H9 (cell line): ENCODE measurements around the gene POMGNT1. TPM values are rescaled to one million over a fixed set of nuclear protein-coding genes. Genes with fewer than 3 reads are reported as not detected.

Source experiments
- DNase-seq: peaks from one replicate; pipeline ENCODE4 v3.0.0-alpha.2; 2017
- H2AFZ ChIP-seq: one replicate; pipeline ENCODE4 v1.6.1; 2013; ENCODE audit warnings: mild to moderate bottlenecking, low read length, control low read depth, moderate library complexity
- H2AK5ac ChIP-seq: 2 replicates; pipeline ENCODE4 v1.6.1; 2013; ENCODE audit warnings: low read length, control low read depth, mixed read lengths; ENCODE audit not compliant: insufficient read length
- H2BK120ac ChIP-seq: one replicate; pipeline ENCODE4 v1.6.1; 2013; ENCODE audit warnings: low read depth, mild to moderate bottlenecking, low read length, control low read depth, inconsistent platforms; ENCODE audit not compliant: poor library complexity, severe bottlenecking
- H2BK12ac ChIP-seq: 2 replicates; pipeline ENCODE4 v1.6.1; 2013; ENCODE audit warnings: low read length, control low read depth, mixed read lengths, low read depth; ENCODE audit not compliant: insufficient read length
- H2BK15ac ChIP-seq: 2 replicates; pipeline ENCODE4 v1.6.1; 2013; ENCODE audit warnings: low read depth, low read length, control low read depth
- H2BK20ac ChIP-seq: one replicate; pipeline ENCODE4 v1.6.1; 2013; ENCODE audit warnings: low read depth, mild to moderate bottlenecking, low read length, control low read depth, inconsistent platforms; ENCODE audit not compliant: poor library complexity, severe bottlenecking
- H2BK5ac ChIP-seq: 2 replicates; pipeline ENCODE4 v1.6.1; 2013; ENCODE audit warnings: low read length, control low read depth, mixed read lengths; ENCODE audit not compliant: insufficient read length
- H3K14ac ChIP-seq: 2 replicates; pipeline ENCODE4 v1.6.1; 2013; ENCODE audit warnings: low read length, control low read depth; ENCODE audit not compliant: insufficient read depth
- H3K18ac ChIP-seq: 2 replicates; pipeline ENCODE4 v1.6.1; 2013; ENCODE audit warnings: low read depth, mild to moderate bottlenecking, mixed read lengths, low read length, control low read depth; ENCODE audit not compliant: insufficient read length
- H3K23ac ChIP-seq: 2 replicates; pipeline ENCODE4 v1.6.1; 2013; ENCODE audit warnings: low read length, control low read depth, mixed read lengths, low read depth; ENCODE audit not compliant: insufficient read length
- H3K23me2 ChIP-seq: 2 replicates; pipeline ENCODE4 v1.6.1; 2013; ENCODE audit warnings: low read depth, mild to moderate bottlenecking, mixed read lengths, low read length, control low read depth; ENCODE audit not compliant: insufficient read length, poor library complexity, severe bottlenecking
- H3K27ac ChIP-seq: 2 replicates; pipeline ENCODE4 v1.5.1; 2013; ENCODE audit warnings: low read length, control low read depth, mixed read lengths, low read depth; ENCODE audit not compliant: insufficient read length
- H3K27me3 ChIP-seq: 2 replicates; pipeline ENCODE4 v1.6.1; 2013; ENCODE audit warnings: low read length, control low read depth, inconsistent platforms; ENCODE audit not compliant: insufficient read depth
- H3K4ac ChIP-seq: 2 replicates; pipeline ENCODE4 v1.6.1; 2013; ENCODE audit warnings: low read depth, mild to moderate bottlenecking, control low read depth, inconsistent platforms, low read length, moderate library complexity
- H3K4me1 ChIP-seq: 2 replicates; pipeline ENCODE4 v1.6.1; 2013; ENCODE audit warnings: low read length, control low read depth, inconsistent platforms; ENCODE audit not compliant: insufficient read depth
- H3K4me2 ChIP-seq: 2 replicates; pipeline ENCODE4 v1.6.1; 2013; ENCODE audit warnings: low read length, control low read depth, mixed read lengths; ENCODE audit not compliant: insufficient read length, insufficient read depth
- H3K56ac ChIP-seq: 2 replicates; pipeline ENCODE4 v1.6.1; 2013; ENCODE audit warnings: low read depth, mild to moderate bottlenecking, mixed read lengths, low read length, control low read depth; ENCODE audit not compliant: insufficient read length
- H3K79me1 ChIP-seq: 2 replicates; pipeline ENCODE4 v1.6.1; 2013; ENCODE audit warnings: low read depth, mild to moderate bottlenecking, moderate library complexity, low read length, control low read depth, inconsistent platforms; ENCODE audit not compliant: insufficient read depth, poor library complexity, severe bottlenecking
- H3K79me2 ChIP-seq: 2 replicates; pipeline ENCODE4 v1.6.1; 2013; ENCODE audit warnings: low read length, control low read depth, inconsistent platforms; ENCODE audit not compliant: insufficient read depth
- H3K9ac ChIP-seq: 2 replicates; pipeline ENCODE4 v1.6.1; 2013; ENCODE audit warnings: low read length, control low read depth, mixed read lengths; ENCODE audit not compliant: insufficient read length; ENCODE audit errors: extremely low read depth
- H3K9me3 ChIP-seq: one replicate; pipeline ENCODE4 v1.6.1; 2013; ENCODE audit warnings: low read depth, low read length, inconsistent platforms; ENCODE audit not compliant: control insufficient read depth
- H3T11ph ChIP-seq: one replicate; pipeline ENCODE4 v1.6.1; 2013; ENCODE audit warnings: mild to moderate bottlenecking, low read length, control low read depth, inconsistent platforms
- H4K20me1 ChIP-seq: one replicate; pipeline ENCODE4 v1.6.1; 2013; ENCODE audit not compliant: control insufficient read depth, insufficient read length, insufficient read depth
- H4K5ac ChIP-seq: 2 replicates; pipeline ENCODE4 v1.6.1; 2013; ENCODE audit warnings: low read depth, mild to moderate bottlenecking, mixed read lengths, low read length, control low read depth; ENCODE audit not compliant: insufficient read length
- H4K8ac ChIP-seq: replicated peaks from 2 replicates; pipeline ENCODE4 v1.6.1; 2013; ENCODE audit warnings: low read length, control low read depth, mixed read lengths, low read depth; ENCODE audit not compliant: insufficient read length
- H4K91ac ChIP-seq: 2 replicates; pipeline ENCODE4 v1.6.1; 2013; ENCODE audit warnings: low read depth, mild to moderate bottlenecking, moderate library complexity, mixed read lengths, low read length, control low read depth; ENCODE audit not compliant: insufficient read length
- H3K27ac Mint-ChIP-seq, 3 experiments: 2 replicates in 2 of 3; 3 replicates in 1 of 3; pipeline ENCODE4 v1.8.0; 2020 to 2021; ENCODE audit warnings: mixed read lengths in 3 of 3, mild to moderate bottlenecking in 1 of 3, moderate library complexity in 1 of 3
- H3K27me3 Mint-ChIP-seq: 2 replicates; pipeline ENCODE4 v1.8.0; 2021; ENCODE audit warnings: low read depth, mild to moderate bottlenecking, moderate library complexity, mixed read lengths
- H3K36me3 Mint-ChIP-seq, 3 experiments: 2 replicates in 2 of 3; 3 replicates in 1 of 3; pipeline ENCODE4 v1.8.0; 2020 to 2021; ENCODE audit warnings: low read depth in 3 of 3, mixed read lengths in 3 of 3; ENCODE audit not compliant: insufficient read depth in 1 of 3
- H3K4me1 Mint-ChIP-seq, 2 experiments: 2 replicates each; pipeline ENCODE4 v1.8.0; 2020; ENCODE audit warnings: mixed read lengths in 2 of 2
- H3K4me3 Mint-ChIP-seq, 2 experiments: 2 replicates in 1 of 2; 3 replicates in 1 of 2; pipeline ENCODE4 v1.8.0; 2020 to 2021; ENCODE audit warnings: mild to moderate bottlenecking in 2 of 2, mixed read lengths in 2 of 2, moderate library complexity in 1 of 2
- H3K9me3 Mint-ChIP-seq, 2 experiments: 2 replicates in 1 of 2; 3 replicates in 1 of 2; pipeline ENCODE4 v1.8.0; 2020; ENCODE audit warnings: mild to moderate bottlenecking in 2 of 2, mixed read lengths in 2 of 2, moderate library complexity in 1 of 2
- WGBS: extraction: QIAGEN DNeasy Blood & Tissue Kit; methylation state at CpG from one replicate; pipeline ENCODE4 v1.1.7; 2013; ENCODE audit warnings: missing lambda C conversion rate, low lambda C conversion rate, mixed read lengths; ENCODE audit not compliant: insufficient read length; ENCODE audit errors: extremely low coverage; 5-methylcytosine and 5-hydroxymethylcytosine counted together
- total RNA-seq: library from RNA; stranded (reverse); gene quantifications from 2 replicates; pipeline ENCODE4 v1.2.1, GENCODE V29; 2021
- TF ChIP-seq, protein P1 (sequence below): fragments of 200-600 bp; sonication (generic); conservative IDR thresholded peaks from 3 replicates; pipeline ENCODE4 v1.8.0; 2021; ENCODE audit warnings: antibody characterized with exemption, mild to moderate bottlenecking

Gene POMGNT1
- total RNA-seq, 1 experiment from 2014 or later: 62.6 TPM

DNA sequence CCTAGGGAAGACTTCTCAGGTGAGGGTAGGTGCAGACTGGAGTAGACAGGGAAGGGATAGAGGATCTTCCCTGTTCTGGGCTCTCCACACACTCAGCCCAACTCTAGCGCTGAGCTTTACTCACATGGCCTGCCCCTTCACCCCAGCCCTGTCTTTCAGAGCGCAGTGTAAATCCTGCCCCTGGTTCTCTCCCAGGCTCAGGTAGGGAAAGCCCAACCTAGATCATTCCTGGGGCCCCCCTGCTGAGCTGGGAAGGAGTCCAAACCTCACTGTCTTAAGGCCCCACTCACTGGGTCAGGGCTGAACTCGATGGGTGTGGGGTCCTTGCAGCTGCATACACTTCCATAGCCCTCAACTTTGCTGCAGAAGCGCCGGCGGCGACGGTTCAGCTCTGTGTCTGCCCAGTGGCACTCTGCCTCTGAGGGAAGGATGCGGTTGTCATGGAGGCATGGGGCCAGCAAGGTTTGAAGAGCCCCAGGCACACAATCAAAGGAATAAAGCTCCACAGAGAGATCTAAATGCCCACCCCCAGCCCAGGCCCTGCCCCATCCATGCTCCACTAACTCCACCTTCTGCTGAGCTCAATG, 4.2 kb downstream of the POMGNT1 start:
- DNase-seq: no peak
- no peak overlapping the region for H3K14ac ChIP-seq
- H2AK5ac ChIP-seq: no peak overlapping the region
- no peak overlapping the region for H3K18ac ChIP-seq
- no peak overlapping the region for H3K23ac ChIP-seq
- TF ChIP-seq, protein P1, sequence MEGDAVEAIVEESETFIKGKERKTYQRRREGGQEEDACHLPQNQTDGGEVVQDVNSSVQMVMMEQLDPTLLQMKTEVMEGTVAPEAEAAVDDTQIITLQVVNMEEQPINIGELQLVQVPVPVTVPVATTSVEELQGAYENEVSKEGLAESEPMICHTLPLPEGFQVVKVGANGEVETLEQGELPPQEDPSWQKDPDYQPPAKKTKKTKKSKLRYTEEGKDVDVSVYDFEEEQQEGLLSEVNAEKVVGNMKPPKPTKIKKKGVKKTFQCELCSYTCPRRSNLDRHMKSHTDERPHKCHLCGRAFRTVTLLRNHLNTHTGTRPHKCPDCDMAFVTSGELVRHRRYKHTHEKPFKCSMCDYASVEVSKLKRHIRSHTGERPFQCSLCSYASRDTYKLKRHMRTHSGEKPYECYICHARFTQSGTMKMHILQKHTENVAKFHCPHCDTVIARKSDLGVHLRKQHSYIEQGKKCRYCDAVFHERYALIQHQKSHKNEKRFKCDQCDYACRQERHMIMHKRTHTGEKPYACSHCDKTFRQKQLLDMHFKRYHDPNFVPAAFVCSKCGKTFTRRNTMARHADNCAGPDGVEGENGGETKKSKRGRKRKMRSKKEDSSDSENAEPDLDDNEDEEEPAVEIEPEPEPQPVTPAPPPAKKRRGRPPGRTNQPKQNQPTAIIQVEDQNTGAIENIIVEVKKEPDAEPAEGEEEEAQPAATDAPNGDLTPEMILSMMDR: no peak
- no peak overlapping the region for H2BK15ac ChIP-seq
- H3K27me3 ChIP-seq: no peaks in the 10 kb centered on the region
- no peak overlapping the region for H4K91ac ChIP-seq
- H3K23me2 ChIP-seq: peaks cover 7% of the 10 kb centered on the region
- H2BK20ac ChIP-seq: no peak overlapping the region
- no CpG with 5 or more reads among the region's 9 CpGs for WGBS
- H2BK12ac ChIP-seq: no peak overlapping the region
- no peak overlapping the region for H2AFZ ChIP-seq
- Mint-ChIP-seq H3K27me3 (no peaks in the 10 kb centered on the region; the same call in 1 of the 2 replicates), H3K9me3 (no peaks in the 10 kb centered on the region), H3K4me3 (no peak overlapping the region), H3K27ac (no peak overlapping the region), H3K36me3 (peaks cover 12 to 47% (median 43%) of the 10 kb centered on the region in 3 experiments), H3K4me1 (peaks cover under 1 to 10% of the 10 kb centered on the region in 2 experiments; a peak in 3 of 4 replicates)
- no peak overlapping the region for H3K27ac ChIP-seq
- no peak overlapping the region for H4K5ac ChIP-seq
- H3K9me3 ChIP-seq: no peaks in the 10 kb centered on the region
- H3K79me1 ChIP-seq: no peaks in the 10 kb centered on the region
- H3K56ac ChIP-seq: no peak overlapping the region
- H3K4me1 ChIP-seq: no peaks in the 10 kb centered on the region
- no peaks in the 10 kb centered on the region for H3K79me2 ChIP-seq
- no peak overlapping the region for H3K9ac ChIP-seq
- no peak overlapping the region for H4K8ac ChIP-seq
- no peak overlapping the region for H3T11ph ChIP-seq
- no peak overlapping the region for H2BK5ac ChIP-seq
- H4K20me1 ChIP-seq: no peaks in the 10 kb centered on the region
- H2BK120ac ChIP-seq: no peak overlapping the region
- no peak overlapping the region for H3K4me2 ChIP-seq
- H3K4ac ChIP-seq: no peak overlapping the region
